T-helper 1 cell treated with Interleukin-12 subunit alpha and Interleukin-12 subunit beta and Interleukin-4 antibody, amounts not matched to agents 30 μg/mL and 1 μg/mL, for 36 hours (primary cell): Measurements from ENCODE around the gene GFY.

Source experiments
- H3K27ac Mint-ChIP-seq: one replicate; pipeline ENCODE4 v1.8.0; 2021; ENCODE audit warnings: mild to moderate bottlenecking, mixed read lengths
- H3K27me3 Mint-ChIP-seq: one replicate; pipeline ENCODE4 v1.8.0; 2021; ENCODE audit warnings: low read depth, mixed read lengths
- H3K36me3 Mint-ChIP-seq: one replicate; pipeline ENCODE4 v1.8.0; 2021; ENCODE audit warnings: low read depth, mixed read lengths
- H3K4me1 Mint-ChIP-seq: one replicate; pipeline ENCODE4 v1.8.0; 2021; ENCODE audit warnings: low read depth, mixed read lengths
- H3K4me3 Mint-ChIP-seq: one replicate; pipeline ENCODE4 v1.8.0; 2021; ENCODE audit warnings: mild to moderate bottlenecking, moderate library complexity, mixed read lengths
- H3K9me3 Mint-ChIP-seq: one replicate; pipeline ENCODE4 v1.8.0; 2021; ENCODE audit warnings: mixed read lengths

Gene GFY, protein sequence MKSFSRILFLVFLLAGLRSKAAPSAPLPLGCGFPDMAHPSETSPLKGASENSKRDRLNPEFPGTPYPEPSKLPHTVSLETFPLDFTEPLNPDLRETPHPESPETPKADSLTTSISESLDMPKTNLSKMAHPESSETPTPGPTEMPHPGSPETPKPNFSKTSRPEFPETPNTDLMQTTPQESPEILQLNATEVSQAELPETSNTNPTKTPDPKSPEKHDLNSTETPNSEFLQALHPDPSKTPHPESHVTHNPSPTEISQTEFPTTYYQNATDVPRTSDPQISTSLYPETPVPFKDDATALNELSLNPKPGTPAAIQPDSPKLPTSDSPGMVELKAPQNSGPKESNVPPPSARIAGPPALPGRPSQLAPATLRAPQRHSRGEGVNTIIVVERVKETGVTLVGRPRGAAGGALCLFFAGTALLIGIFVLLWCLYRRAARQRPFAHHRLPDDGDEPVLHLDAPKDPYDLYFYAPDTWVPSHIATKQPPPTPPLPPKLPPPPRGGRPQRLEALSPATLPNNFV

DNA sequence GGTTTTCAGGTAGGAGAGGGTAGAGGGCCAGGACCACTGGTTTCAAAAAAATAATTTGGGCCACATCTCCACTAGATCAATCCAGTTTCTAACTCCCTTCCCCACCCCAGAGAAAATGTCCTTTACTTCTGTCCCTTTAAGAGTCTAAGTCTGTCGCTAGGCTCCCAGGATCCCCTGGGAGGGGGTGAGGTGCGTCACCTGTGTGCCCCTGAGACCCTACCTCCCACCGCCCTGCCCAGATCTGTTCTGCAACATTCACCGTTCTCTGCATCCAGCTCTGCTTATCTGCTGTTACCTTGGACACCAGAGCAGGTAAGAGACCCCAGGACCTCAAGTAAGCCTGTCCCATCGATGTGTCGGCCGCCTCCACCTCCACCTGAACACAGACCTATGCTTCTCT is at the start of gene GFY:
TSS of gene GFY (plus strand) at position 211 of the 400 bp plus-strand sequence. CDS start 1,043 bp downstream, outside the sequence.
- peaks cover 10% of the 10 kb centered on the region for H3K36me3 Mint-ChIP-seq
- H3K27ac Mint-ChIP-seq, result peak within 1 kb of the TSS; percentile 15
- H3K4me1 Mint-ChIP-seq, result peaks cover 52% of the 10 kb centered on the region
- H3K9me3 Mint-ChIP-seq, result no peaks in the 10 kb centered on the region
- peaks cover 97% of the 10 kb centered on the region for H3K27me3 Mint-ChIP-seq
- H3K4me3 Mint-ChIP-seq, result no peak within 1 kb of the TSS

- Mint-ChIP-seq H3K27ac (no peak overlapping the region), H3K36me3 (peaks cover 2% of the 10 kb centered on the region), H3K4me1 (no peaks in the 10 kb centered on the region), H3K27me3 (peaks cover 14% of the 10 kb centered on the region), H3K9me3 (peaks cover 4% of the 10 kb centered on the region), H3K4me3 (no peak overlapping the region)
Observed at GRCh38 chr19:49378512-49378911, 46.7 kb upstream of the GFY start.

DNA sequence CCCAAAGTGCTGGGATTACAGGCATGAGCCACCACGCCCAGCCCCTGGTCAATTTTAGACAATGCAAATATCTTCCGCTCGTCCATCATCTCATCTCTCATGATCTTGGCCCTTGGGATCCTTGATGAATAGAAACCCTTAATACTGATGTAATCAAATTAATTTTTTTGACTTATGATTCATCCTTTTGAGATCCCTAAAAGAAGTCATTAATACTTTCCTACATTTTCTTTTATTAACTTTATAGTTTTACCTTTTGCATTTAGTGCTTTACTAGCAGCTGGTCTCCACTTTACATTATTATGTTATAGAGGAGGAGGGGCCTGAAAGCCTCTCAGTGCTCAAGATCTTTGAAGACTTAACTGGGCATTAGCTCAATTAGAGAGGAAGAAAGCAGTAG is 44.8 kb upstream of the GFY start:
- Mint-ChIP-seq H3K4me1 (no peaks in the 10 kb centered on the region), H3K9me3 (peaks cover 4% of the 10 kb centered on the region), H3K27me3 (peaks cover 16% of the 10 kb centered on the region), H3K27ac (no peak overlapping the region), H3K4me3 (no peak overlapping the region), H3K36me3 (peaks cover 2% of the 10 kb centered on the region)

- Mint-ChIP-seq H3K36me3 (peaks cover 2% of the 10 kb centered on the region), H3K27me3 (peaks cover 17% of the 10 kb centered on the region), H3K27ac (no peak overlapping the region), H3K9me3 (peaks cover 4% of the 10 kb centered on the region), H3K4me3 (no peak overlapping the region), H3K4me1 (no peaks in the 10 kb centered on the region)
Observed at GRCh38 chr19:49382639-49383038, 42.5 kb upstream of the GFY start.

DNA sequence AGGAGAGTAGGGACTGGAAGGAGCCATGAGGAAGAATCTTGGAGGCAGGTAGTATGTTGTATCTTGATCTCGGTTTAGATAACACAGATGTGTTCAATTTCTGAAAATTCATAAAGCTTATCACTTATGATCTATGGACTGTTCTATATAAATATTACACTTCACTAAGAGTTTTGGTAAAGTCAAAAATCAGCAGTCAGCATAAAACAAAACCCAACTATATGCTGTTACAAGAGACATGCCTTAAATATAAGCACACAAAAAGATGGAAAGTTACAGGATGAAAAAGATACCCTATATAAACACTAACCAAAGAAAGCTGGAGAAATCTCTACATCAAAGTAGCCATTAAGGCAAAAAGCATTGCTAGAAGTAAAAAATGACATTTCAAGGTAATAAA is 41.6 kb upstream of the GFY start:
- Mint-ChIP-seq H3K27ac (no peak overlapping the region), H3K36me3 (peaks cover 2% of the 10 kb centered on the region), H3K4me3 (no peak overlapping the region), H3K9me3 (peaks cover 4% of the 10 kb centered on the region), H3K27me3 (peaks cover 17% of the 10 kb centered on the region), H3K4me1 (peaks cover under 1% of the 10 kb centered on the region)

DNA sequence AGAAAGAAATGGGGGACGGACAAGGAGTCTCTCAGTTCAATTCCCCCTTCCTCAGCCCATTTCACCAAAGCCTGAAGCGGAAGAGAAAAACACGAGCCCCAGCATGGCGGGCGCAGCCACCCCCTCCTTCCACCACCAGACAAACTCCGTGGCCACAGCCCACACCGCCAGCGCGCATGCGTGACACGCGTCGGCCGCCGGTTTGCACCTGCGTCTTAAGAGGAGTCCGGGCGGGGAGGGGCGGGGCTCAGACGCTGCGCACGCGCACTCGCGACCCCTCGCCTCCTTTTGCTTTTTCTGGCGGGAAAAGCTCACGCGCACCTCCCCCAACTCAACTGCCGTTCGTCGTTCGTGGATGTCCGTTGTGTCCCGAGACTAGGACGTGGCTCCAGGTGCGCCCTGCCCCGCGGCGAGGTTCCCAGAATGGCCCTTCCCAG is 37.2 kb upstream of the GFY start, which contains the start of gene KASH5:
TSS of gene KASH5 (plus strand) at position 314 of the 437 bp plus-strand sequence. CDS start 2,635 bp downstream, outside the sequence.
- peak within 1 kb of the TSS; percentile 57 for H3K27ac Mint-ChIP-seq
- peaks cover 13% of the 10 kb centered on the region for H3K27me3 Mint-ChIP-seq
- no peak within 1 kb of the TSS for H3K4me3 Mint-ChIP-seq
- no peaks in the 10 kb centered on the region for H3K36me3 Mint-ChIP-seq
- H3K4me1 Mint-ChIP-seq, result peaks cover 14% of the 10 kb centered on the region
- H3K9me3 Mint-ChIP-seq, result no peaks in the 10 kb centered on the region

DNA sequence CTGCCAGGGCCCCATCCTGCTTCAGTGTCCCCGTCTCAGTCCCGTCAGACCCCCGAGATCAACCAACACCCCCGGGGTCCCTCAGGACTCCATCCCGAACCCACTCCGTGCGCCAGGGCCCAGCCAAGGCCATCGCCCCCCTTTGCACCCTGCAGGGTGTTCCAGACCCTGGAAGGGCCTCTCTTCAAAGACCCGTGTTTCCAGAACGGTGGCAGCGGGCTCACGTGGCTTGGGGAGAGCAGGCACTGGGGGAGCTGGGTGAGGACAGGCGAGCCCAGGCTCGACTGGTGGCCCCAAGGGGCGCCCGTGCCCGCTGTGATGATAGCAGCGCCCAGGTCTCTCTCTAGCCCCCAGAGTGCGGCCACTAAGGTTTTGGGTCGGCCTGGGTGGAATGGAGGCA is 35.8 kb upstream of the GFY start:
- Mint-ChIP-seq H3K4me3 (no peak overlapping the region), H3K27me3 (peaks cover 9% of the 10 kb centered on the region), H3K4me1 (peaks cover 14% of the 10 kb centered on the region), H3K9me3 (no peaks in the 10 kb centered on the region), H3K27ac (no peak overlapping the region), H3K36me3 (no peaks in the 10 kb centered on the region)

DNA sequence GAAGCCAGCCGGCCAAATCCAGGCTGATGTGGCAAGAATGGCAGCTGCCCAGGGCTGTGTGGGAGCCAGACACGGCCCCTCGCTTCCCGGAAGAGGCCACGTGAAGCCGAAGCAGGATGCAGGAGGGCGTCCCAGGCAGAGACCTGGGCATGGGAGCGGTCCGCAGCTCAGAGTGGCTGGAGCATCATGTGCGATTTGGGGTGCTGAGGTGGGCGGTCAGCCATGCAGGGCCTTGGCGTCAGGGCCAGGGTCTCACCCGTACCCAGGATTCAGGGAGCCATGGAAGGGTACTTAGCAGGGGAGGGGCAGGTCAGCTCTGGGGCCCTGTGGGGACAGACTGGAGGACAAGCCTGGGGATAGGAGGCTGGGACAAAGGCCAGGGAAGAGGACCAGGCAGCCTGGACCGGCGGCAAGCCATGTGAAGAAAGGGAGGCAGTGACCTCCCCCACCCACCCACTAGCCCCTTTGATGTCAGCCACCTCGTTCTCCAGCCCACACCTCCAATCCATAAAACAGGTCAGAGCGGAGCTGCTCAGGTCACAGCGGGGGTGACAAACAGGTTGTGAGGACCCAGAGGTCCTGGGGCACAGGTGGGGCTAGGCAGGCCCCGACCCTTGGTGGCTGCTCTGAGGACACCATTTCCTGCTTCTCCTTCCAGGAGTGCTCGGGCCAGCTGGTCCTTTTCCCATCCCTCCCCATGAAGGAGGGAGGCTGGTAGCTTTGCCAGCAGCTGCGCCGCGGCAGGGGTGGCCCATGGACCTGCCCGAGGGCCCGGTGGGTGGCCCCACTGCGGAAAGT is 34.9 kb upstream of the GFY start:
- Mint-ChIP-seq H3K4me1 (peaks cover 14% of the 10 kb centered on the region), H3K27ac (no peak overlapping the region)

GRCh38 chr19:49390929-49391359 is 34.2 kb upstream of the GFY start:
- H3K4me1 Mint-ChIP-seq, result peaks cover 14% of the 10 kb centered on the region
- H3K27ac Mint-ChIP-seq, result no peak overlapping the region
- no peaks in the 10 kb centered on the region for H3K9me3 Mint-ChIP-seq
- peaks cover 9% of the 10 kb centered on the region for H3K27me3 Mint-ChIP-seq
- no peaks in the 10 kb centered on the region for H3K36me3 Mint-ChIP-seq
- no peak overlapping the region for H3K4me3 Mint-ChIP-seq

More for the DNA sequence above, 34.9 kb upstream of the GFY start:
- H3K27me3 Mint-ChIP-seq, result peaks cover 9% of the 10 kb centered on the region
- no peak overlapping the region for H3K4me3 Mint-ChIP-seq
- no peaks in the 10 kb centered on the region for H3K9me3 Mint-ChIP-seq
- H3K36me3 Mint-ChIP-seq, result no peaks in the 10 kb centered on the region

- Mint-ChIP-seq H3K4me3 (no peak overlapping the region), H3K4me1 (peaks cover 14% of the 10 kb centered on the region), H3K36me3 (no peaks in the 10 kb centered on the region), H3K27me3 (peaks cover 9% of the 10 kb centered on the region), H3K9me3 (no peaks in the 10 kb centered on the region), H3K27ac (peak overlapping the region; percentile 49)
Observed at GRCh38 chr19:49391581-49392399, 33.4 kb upstream of the GFY start.

DNA sequence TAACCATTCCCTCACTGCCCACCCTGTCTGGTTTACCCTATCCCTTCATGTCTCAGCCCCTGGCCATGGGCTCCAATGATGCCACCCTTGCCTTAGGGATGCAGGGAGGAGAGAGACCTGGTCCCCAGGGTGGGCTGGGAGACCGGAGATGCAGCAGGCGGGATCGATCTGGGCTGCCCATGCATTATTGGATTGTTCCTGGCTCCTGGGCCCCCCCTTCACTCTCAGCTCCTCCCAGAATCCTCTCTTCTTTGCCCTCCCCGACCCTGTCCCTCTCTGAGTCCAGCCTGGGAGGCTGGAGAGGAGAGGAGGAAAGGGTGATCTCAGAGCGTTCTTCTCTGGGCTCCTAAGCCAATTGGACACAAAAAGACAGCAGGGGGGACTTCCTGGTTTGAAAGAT is 31.3 kb upstream of the GFY start:
- H3K27me3 Mint-ChIP-seq, result peaks cover 14% of the 10 kb centered on the region
- H3K36me3 Mint-ChIP-seq, result no peaks in the 10 kb centered on the region
- no peak overlapping the region for H3K4me3 Mint-ChIP-seq
- H3K9me3 Mint-ChIP-seq, result no peaks in the 10 kb centered on the region
- H3K4me1 Mint-ChIP-seq, result peaks cover 18% of the 10 kb centered on the region
- H3K27ac Mint-ChIP-seq, result no peak overlapping the region

- Mint-ChIP-seq H3K27me3 (peaks cover 14% of the 10 kb centered on the region), H3K27ac (no peak overlapping the region), H3K4me1 (peaks cover 19% of the 10 kb centered on the region), H3K4me3 (no peak overlapping the region), H3K36me3 (no peaks in the 10 kb centered on the region), H3K9me3 (no peaks in the 10 kb centered on the region)
Observed at GRCh38 chr19:49395581-49396407, 29.4 kb upstream of the GFY start.

GRCh38 chr19:49396738-49397505 is 28.3 kb upstream of the GFY start:
- no peaks in the 10 kb centered on the region for H3K9me3 Mint-ChIP-seq
- peaks cover 12% of the 10 kb centered on the region for H3K27me3 Mint-ChIP-seq
- H3K4me3 Mint-ChIP-seq, result no peak overlapping the region
- H3K36me3 Mint-ChIP-seq, result no peaks in the 10 kb centered on the region
- no peak overlapping the region for H3K27ac Mint-ChIP-seq
- H3K4me1 Mint-ChIP-seq, result peaks cover 14% of the 10 kb centered on the region
